ENCODE data around the gene OR8H3.
"Not testable (repeated sequence)": the region's sequence is repeated elsewhere in the genome, so short reads cannot be mapped to it uniquely, and the experiment has no call there.

DNA sequence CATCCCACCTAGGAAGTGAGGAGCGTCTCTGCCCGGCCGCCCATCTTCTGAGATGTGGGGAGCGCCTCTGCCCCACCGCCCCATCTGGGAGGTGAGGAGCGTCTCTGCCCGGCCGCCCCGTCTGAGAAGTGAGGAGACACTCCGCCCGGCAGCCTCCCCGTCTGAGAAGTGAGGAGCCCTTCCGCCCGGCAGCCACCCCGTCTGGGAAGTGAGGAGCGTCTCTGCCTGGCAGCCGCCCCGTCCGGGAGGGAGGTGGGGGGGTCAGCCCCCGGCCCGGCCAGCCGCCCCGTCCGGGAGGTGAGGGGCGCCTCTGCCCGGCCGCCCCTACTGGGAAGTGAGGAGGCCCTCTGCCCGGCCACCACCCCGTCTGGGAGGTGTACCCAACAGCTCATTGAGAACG lies 21.5 kb downstream of the OR8H3 start:
- not testable (repeated sequence) for TF ChIP-seq EZH2 (IDR thresholded peaks at IDR 0.05; ENCODE audit: low read length, unreplicated experiment); CTCF (conservative IDR thresholded peaks at IDR 0.05; ENCODE audit: low read depth, low read length); EZH2phosphoT487 (IDR thresholded peaks at IDR 0.05; ENCODE audit: borderline replicate concordance, low read length)

Measured in PC-3 (cell line).